ENCODE results near the gene NUF2.

- no peak for TF ChIP-seq CTCF (IDR thresholded peaks at IDR 0.05)
- no peak for TF ChIP-seq POLR2A (IDR thresholded peaks at IDR 0.05)
These were observed 30.2 kb downstream of the NUF2 start for GRCh38 chr1:163351912-163352311.
